ENCODE measurements around the gene COL4A2.

Gene COL4A2

GRCh38 chr13:110398564-110399507 lies 91.8 kb downstream of the COL4A2 start:
- DNase-seq (ENCODE audit: low read depth in 3 of 3, low spot score in 1 of 3) = no peak

GRCh38 chr13:110399801-110400200 lies 92.7 kb downstream of the COL4A2 start:
- no peak for DNase-seq (ENCODE audit: low read depth in 3 of 3, low spot score in 1 of 3)

- no peak for DNase-seq (ENCODE audit: low read depth in 3 of 3, low spot score in 1 of 3)
These were observed 93.9 kb downstream of the COL4A2 start for GRCh38 chr13:110400786-110401533.

- DNase-seq (ENCODE audit: low read depth in 3 of 3, low spot score in 1 of 3) = no peak
These were observed 95.4 kb downstream of the COL4A2 start for GRCh38 chr13:110402299-110403069.

- DNase-seq (ENCODE audit: low read depth in 3 of 3, low spot score in 1 of 3) = no peak
These were observed 96.2 kb downstream of the COL4A2 start for GRCh38 chr13:110403315-110403714.

GRCh38 chr13:110403721-110404120 lies 96.6 kb downstream of the COL4A2 start:
- no peak for DNase-seq (ENCODE audit: low read depth in 3 of 3, low spot score in 1 of 3)

GRCh38 chr13:110404321-110404720 lies 97.2 kb downstream of the COL4A2 start:
- DNase-seq (ENCODE audit: low read depth in 3 of 3, low spot score in 1 of 3) = no peak

- DNase-seq (ENCODE audit: low read depth in 3 of 3, low spot score in 1 of 3) = no peak
These were observed 98.7 kb downstream of the COL4A2 start for GRCh38 chr13:110405597-110406450.

GRCh38 chr13:110407021-110407420 lies 99.9 kb downstream of the COL4A2 start:
- DNase-seq (ENCODE audit: low read depth in 3 of 3, low spot score in 1 of 3) = no peak

GRCh38 chr13:110407531-110407930 lies 100.4 kb downstream of the COL4A2 start:
- no peak for DNase-seq (ENCODE audit: low read depth in 3 of 3, low spot score in 1 of 3)

- no peak for DNase-seq (ENCODE audit: low read depth in 3 of 3, low spot score in 1 of 3)
These were observed 101.2 kb downstream of the COL4A2 start for GRCh38 chr13:110408286-110408685.

- DNase-seq (ENCODE audit: low read depth in 3 of 3, low spot score in 1 of 3) = no peak
These were observed 102.5 kb downstream of the COL4A2 start for GRCh38 chr13:110409581-110409992.

GRCh38 chr13:110410000-110410399 lies 102.9 kb downstream of the COL4A2 start:
- DNase-seq (ENCODE audit: low read depth in 3 of 3, low spot score in 1 of 3) = no peak

- no peak for DNase-seq (ENCODE audit: low read depth in 3 of 3, low spot score in 1 of 3)
These were observed 104.0 kb downstream of the COL4A2 start for GRCh38 chr13:110410936-110411687.

GRCh38 chr13:110411688-110412059 lies 104.6 kb downstream of the COL4A2 start:
- no peak for DNase-seq (ENCODE audit: low read depth in 3 of 3, low spot score in 1 of 3)

- peak in 2 of 3 donors; percentile 24 to 53 for DNase-seq (ENCODE audit: low read depth in 3 of 3, low spot score in 1 of 3)
These were observed 105.2 kb downstream of the COL4A2 start for GRCh38 chr13:110412132-110412914.

- DNase-seq (ENCODE audit: low read depth in 3 of 3, low spot score in 1 of 3) = no peak
These were observed 106.1 kb downstream of the COL4A2 start for GRCh38 chr13:110413016-110413675.

GRCh38 chr13:110413676-110414040 lies 106.6 kb downstream of the COL4A2 start:
- no peak for DNase-seq (ENCODE audit: low read depth in 3 of 3, low spot score in 1 of 3)

Data from stimulated activated CD4-positive, alpha-beta T cell treated with anti-CD3 and anti-CD28 coated beads, TNF-alpha, amount 100 ng/mL, for 1 hour (primary cell).